ENCODE measurements around the gene PLXNA4.

GRCh38 chr7:132614428-132615318, 38.4 kb upstream of the PLXNA4 start:
- TF ChIP-seq POLR2A (IDR thresholded peaks at IDR 0.05) (no peak), CTCF (IDR thresholded peaks at IDR 0.05) (no peak)
